ENCODE data around the gene ATG7. TPM values are rescaled to one million over a fixed set of nuclear protein-coding genes. Genes with fewer than 3 reads are reported as not detected.
"Not testable (repeated sequence)": the region's sequence is repeated elsewhere in the genome, so short reads cannot be mapped to it uniquely, and the experiment has no call there.

Gene ATG7
- total RNA-seq, 1 donor from 2014 or later = 51.7 TPM

DNA sequence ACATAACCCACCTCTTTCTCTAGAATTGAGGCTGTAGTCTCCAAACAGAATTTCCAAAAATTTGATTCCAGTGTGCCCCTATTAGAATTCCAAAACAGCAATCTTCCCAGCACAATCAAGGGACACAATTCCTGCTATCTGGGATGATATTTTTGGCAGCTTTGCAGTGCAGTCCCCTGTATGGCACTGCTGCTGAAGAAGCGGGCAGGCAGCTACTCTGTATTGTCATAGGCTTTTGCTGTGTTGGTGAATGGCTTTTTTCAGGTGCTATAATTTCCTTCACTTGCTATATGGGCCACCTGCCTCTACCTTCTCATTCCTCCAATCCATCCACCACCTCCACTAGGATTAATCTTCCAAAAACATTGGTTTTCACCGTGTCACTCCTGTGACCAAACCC is 226.0 kb downstream of the ATG7 start:
- H3K9me3 Mint-ChIP-seq = no peaks in the 10 kb centered on the region
- ATAC-seq (ENCODE audit: low read depth) (no peak), DNase-seq (no peak)
- H3K4me3 Mint-ChIP-seq = no peak overlapping the region
- no peaks in the 10 kb centered on the region for H3K4me1 Mint-ChIP-seq
- no peaks in the 10 kb centered on the region for H3K27me3 Mint-ChIP-seq
- peaks cover 10% of the 10 kb centered on the region for H3K36me3 Mint-ChIP-seq (ENCODE audit: low read depth)
- ChIA-PET POLR2A (no interaction called here), CTCF (no interaction called here)
- no peak overlapping the region for H3K27ac Mint-ChIP-seq
- intact Hi-C loops (cut with micrococcal nuclease) = no loop called here
- TF ChIP-seq, protein P1, sequence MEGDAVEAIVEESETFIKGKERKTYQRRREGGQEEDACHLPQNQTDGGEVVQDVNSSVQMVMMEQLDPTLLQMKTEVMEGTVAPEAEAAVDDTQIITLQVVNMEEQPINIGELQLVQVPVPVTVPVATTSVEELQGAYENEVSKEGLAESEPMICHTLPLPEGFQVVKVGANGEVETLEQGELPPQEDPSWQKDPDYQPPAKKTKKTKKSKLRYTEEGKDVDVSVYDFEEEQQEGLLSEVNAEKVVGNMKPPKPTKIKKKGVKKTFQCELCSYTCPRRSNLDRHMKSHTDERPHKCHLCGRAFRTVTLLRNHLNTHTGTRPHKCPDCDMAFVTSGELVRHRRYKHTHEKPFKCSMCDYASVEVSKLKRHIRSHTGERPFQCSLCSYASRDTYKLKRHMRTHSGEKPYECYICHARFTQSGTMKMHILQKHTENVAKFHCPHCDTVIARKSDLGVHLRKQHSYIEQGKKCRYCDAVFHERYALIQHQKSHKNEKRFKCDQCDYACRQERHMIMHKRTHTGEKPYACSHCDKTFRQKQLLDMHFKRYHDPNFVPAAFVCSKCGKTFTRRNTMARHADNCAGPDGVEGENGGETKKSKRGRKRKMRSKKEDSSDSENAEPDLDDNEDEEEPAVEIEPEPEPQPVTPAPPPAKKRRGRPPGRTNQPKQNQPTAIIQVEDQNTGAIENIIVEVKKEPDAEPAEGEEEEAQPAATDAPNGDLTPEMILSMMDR (IDR thresholded peaks at IDR 0.05) = no peak

DNA sequence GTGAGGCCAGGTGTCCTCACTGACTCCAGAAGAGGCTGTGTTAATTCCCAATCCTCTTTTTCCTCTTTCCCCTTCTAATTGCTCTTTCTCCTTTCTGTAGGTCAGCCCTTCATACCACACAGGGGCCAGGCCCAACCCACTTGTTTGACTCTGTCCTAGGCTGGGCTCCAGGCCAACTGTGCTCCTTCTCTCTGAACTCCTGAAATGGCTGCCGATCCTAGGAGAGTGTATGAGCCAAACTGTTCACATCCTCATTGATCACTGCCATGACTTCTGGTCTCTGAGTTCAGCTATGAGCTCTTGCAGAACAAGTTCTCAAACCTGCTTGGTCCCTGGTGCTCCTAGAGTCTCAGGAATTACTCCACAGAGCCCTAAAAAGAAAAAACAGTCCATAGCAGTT is 226.4 kb downstream of the ATG7 start:
- ChIA-PET CTCF (no interaction called here), POLR2A (no interaction called here)
- Mint-ChIP-seq H3K9me3 (no peaks in the 10 kb centered on the region), H3K4me1 (no peaks in the 10 kb centered on the region), H3K4me3 (no peak overlapping the region), H3K36me3 (ENCODE audit: low read depth) (peaks cover 10% of the 10 kb centered on the region), H3K27ac (no peak overlapping the region), H3K27me3 (no peaks in the 10 kb centered on the region)
- intact Hi-C loops (cut with micrococcal nuclease) = no loop called here
- TF ChIP-seq, protein P1 (IDR thresholded peaks at IDR 0.05) = no peak
- DNase-seq (no peak), ATAC-seq (ENCODE audit: low read depth) (no peak)

DNA sequence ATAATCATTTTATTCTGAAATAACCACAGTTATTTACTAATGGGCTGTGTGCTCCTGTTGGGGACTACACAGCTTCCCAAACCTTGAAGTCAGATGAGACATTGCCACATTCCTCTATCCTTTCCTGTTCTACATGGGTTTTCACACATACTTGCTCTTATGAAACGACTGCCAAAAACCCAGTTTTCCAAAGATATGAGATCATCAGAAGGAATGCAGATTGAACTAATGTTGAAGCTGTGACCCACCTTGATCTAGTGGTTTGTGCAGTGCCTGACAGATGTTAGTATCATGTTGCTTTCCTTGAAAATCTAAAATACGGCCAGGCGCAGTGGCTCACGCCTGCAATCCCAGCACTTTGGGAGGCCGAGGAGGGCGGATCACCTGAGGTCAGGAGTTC is 226.9 kb downstream of the ATG7 start:
- Mint-ChIP-seq H3K27me3 (no peaks in the 10 kb centered on the region), H3K27ac (no peak overlapping the region), H3K4me3 (no peak overlapping the region), H3K9me3 (no peaks in the 10 kb centered on the region), H3K36me3 (ENCODE audit: low read depth) (peaks cover 8% of the 10 kb centered on the region), H3K4me1 (no peaks in the 10 kb centered on the region)
- intact Hi-C loops (cut with micrococcal nuclease) = no loop called here
- ChIA-PET POLR2A (no interaction called here), CTCF (no interaction called here)
- no peak for ATAC-seq (ENCODE audit: low read depth)
- TF ChIP-seq, protein P1 (IDR thresholded peaks at IDR 0.05) = no peak
- no peak for DNase-seq

DNA sequence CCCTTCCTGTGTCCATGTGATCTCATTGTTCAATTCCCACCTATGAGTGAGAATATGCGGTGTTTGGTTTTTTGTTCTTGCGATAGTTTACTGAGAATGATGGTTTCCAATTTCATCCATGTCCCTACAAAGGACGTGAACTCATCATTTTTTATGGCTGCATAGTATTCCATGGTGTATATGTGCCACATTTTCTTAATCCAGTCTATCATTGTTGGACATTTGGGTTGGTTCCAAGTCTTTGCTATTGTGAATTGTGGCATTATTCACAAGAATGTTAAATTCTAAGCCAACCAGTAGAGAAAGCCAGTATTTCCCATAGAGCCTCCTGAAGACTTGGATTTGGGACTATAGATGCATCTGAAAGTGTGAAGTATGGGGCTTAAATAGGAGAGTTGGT is 230.2 kb downstream of the ATG7 start:
- H3K27ac Mint-ChIP-seq; H3K4me1 Mint-ChIP-seq; ATAC-seq (ENCODE audit: low read depth); H3K36me3 Mint-ChIP-seq (ENCODE audit: low read depth); H3K27me3 Mint-ChIP-seq; H3K9me3 Mint-ChIP-seq; intact Hi-C loops (cut with micrococcal nuclease); POLR2A ChIA-PET; DNase-seq; H3K4me3 Mint-ChIP-seq; CTCF ChIA-PET: not testable (repeated sequence)

DNA sequence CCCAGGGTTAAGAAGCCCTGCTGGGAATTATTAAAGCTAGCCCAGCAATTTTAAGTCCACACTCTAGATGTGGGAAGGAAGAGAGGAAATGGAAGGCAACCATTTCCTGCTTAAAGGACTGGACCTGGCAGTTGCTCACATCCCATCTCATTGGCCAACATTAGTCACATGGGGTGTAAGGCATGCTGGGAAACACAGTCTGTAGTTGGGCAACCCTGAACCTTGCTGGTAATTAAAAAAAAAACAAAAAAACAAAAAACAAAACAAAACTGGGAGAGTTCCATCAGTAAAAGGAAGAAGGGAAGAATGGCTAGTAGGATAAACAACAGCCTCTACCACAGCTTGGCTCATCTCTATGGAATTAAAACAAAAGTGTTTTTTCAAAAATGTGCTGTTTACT is 235.5 kb downstream of the ATG7 start:
- Mint-ChIP-seq H3K27ac (no peak overlapping the region), H3K4me3 (no peak overlapping the region), H3K36me3 (ENCODE audit: low read depth) (peaks cover 18% of the 10 kb centered on the region), H3K9me3 (no peaks in the 10 kb centered on the region), H3K4me1 (no peaks in the 10 kb centered on the region), H3K27me3 (no peaks in the 10 kb centered on the region)
- no peak for DNase-seq
- ATAC-seq (ENCODE audit: low read depth) = no peak
- ChIA-PET POLR2A (no interaction called here), CTCF (no interaction called here)
- intact Hi-C loops (cut with micrococcal nuclease) = no loop called here
- TF ChIP-seq, protein P1 (IDR thresholded peaks at IDR 0.05) = no peak

DNA sequence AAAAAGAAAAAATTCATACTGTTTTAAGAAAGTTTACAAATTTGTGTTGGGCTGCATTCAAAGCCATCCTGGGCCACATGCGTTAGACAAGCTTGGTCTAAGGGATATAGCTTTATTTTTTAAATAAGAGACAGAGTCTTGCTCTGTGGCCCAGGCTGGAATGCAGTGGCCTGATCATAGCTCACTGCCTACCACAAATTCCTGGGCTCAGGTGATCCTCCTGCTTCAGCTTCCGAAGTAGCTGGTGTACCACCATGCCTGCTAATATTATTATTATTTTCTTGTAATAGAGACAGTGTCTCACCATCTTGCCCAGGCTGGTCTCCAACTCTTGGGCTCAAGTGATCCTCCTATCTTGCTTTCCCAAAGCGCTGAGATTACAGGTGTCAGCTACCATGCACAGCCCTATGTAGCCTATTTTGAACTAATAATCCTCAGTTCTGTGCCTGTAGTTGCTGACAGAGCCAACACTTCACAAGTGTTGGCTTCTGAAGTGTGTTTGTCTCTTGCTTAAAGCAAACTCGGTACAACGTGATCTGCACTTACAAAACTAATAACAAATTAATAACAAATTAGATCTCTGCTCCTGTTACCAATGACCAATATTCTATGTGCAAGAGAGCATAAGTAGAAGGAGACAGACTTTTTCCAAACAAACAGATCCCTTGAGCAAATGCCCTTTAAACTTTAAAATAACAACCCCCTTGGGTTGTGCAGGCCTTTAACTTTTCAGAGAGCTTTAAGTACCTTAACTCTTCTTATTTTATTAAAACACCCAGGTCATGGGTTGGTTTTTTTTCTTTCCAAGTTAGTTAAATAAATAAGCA is 236.4 kb downstream of the ATG7 start:
- ChIA-PET CTCF (no interaction called here), POLR2A (no interaction called here)
- ATAC-seq (ENCODE audit: low read depth) (no peak), DNase-seq (no peak)
- TF ChIP-seq, protein P1 (IDR thresholded peaks at IDR 0.05) = no peak
- Mint-ChIP-seq H3K27me3 (no peaks in the 10 kb centered on the region), H3K4me3 (no peak overlapping the region), H3K36me3 (ENCODE audit: low read depth) (peaks cover 18% of the 10 kb centered on the region), H3K4me1 (no peaks in the 10 kb centered on the region), H3K9me3 (no peaks in the 10 kb centered on the region), H3K27ac (no peak overlapping the region)
- intact Hi-C loops (cut with micrococcal nuclease) = no loop called here

All from activated B cell treated with CpG ODN at 0.5 μM for 24 hours (primary cell).